ENCODE results near the gene RGS6. TPM values are rescaled to one million over a fixed set of nuclear protein-coding genes. Genes with fewer than 3 reads are reported as not detected.

The RGS6 gene
- total RNA-seq, 1 donor from 2014 or later: 0.24 TPM

GRCh38 chr14:72053651-72054050 lies 121.4 kb downstream of the RGS6 start:
- H3K27me3 Mint-ChIP-seq (ENCODE audit: unreplicated experiment): peaks cover 3% of the 10 kb centered on the region
- no peaks in the 10 kb centered on the region for H3K4me1 Mint-ChIP-seq (ENCODE audit: unreplicated experiment)
- no peak for DNase-seq (ENCODE audit: extremely low spot score, unreplicated experiment)
- no peak overlapping the region for H3K4me3 Mint-ChIP-seq (ENCODE audit: unreplicated experiment)
- no peaks in the 10 kb centered on the region for H3K36me3 Mint-ChIP-seq (ENCODE audit: unreplicated experiment)
- TF ChIP-seq CTCF (IDR thresholded peaks at IDR 0.05): no peak
- H3K9me3 Mint-ChIP-seq (ENCODE audit: unreplicated experiment): no peaks in the 10 kb centered on the region
- H3K27ac Mint-ChIP-seq (ENCODE audit: unreplicated experiment): no peak overlapping the region

GRCh38 chr14:72054911-72055310 lies 122.7 kb downstream of the RGS6 start:
- no peak for DNase-seq (ENCODE audit: extremely low spot score, unreplicated experiment)
- TF ChIP-seq CTCF (IDR thresholded peaks at IDR 0.05): no peak
- Mint-ChIP-seq H3K9me3 (ENCODE audit: unreplicated experiment) (no peaks in the 10 kb centered on the region), H3K4me3 (ENCODE audit: unreplicated experiment) (no peak overlapping the region), H3K27me3 (ENCODE audit: unreplicated experiment) (peaks cover 3% of the 10 kb centered on the region), H3K27ac (ENCODE audit: unreplicated experiment) (no peak overlapping the region), H3K4me1 (ENCODE audit: unreplicated experiment) (no peaks in the 10 kb centered on the region), H3K36me3 (ENCODE audit: unreplicated experiment) (no peaks in the 10 kb centered on the region)

GRCh38 chr14:72057701-72058285 lies 125.6 kb downstream of the RGS6 start:
- Mint-ChIP-seq H3K27me3 (ENCODE audit: unreplicated experiment) (peaks cover 3% of the 10 kb centered on the region), H3K4me1 (ENCODE audit: unreplicated experiment) (no peaks in the 10 kb centered on the region), H3K27ac (ENCODE audit: unreplicated experiment) (no peak overlapping the region), H3K4me3 (ENCODE audit: unreplicated experiment) (no peak overlapping the region), H3K36me3 (ENCODE audit: unreplicated experiment) (no peaks in the 10 kb centered on the region), H3K9me3 (ENCODE audit: unreplicated experiment) (no peaks in the 10 kb centered on the region)
- no peak for DNase-seq (ENCODE audit: extremely low spot score, unreplicated experiment)
- TF ChIP-seq CTCF (IDR thresholded peaks at IDR 0.05): no peak

- no peaks in the 10 kb centered on the region for H3K9me3 Mint-ChIP-seq (ENCODE audit: unreplicated experiment)
- no peak for TF ChIP-seq CTCF (IDR thresholded peaks at IDR 0.05)
- no peaks in the 10 kb centered on the region for H3K4me1 Mint-ChIP-seq (ENCODE audit: unreplicated experiment)
- peaks cover 2% of the 10 kb centered on the region for H3K27me3 Mint-ChIP-seq (ENCODE audit: unreplicated experiment)
- no peak for DNase-seq (ENCODE audit: extremely low spot score, unreplicated experiment)
- H3K4me3 Mint-ChIP-seq (ENCODE audit: unreplicated experiment): no peak overlapping the region
- H3K36me3 Mint-ChIP-seq (ENCODE audit: unreplicated experiment): no peaks in the 10 kb centered on the region
- no peak overlapping the region for H3K27ac Mint-ChIP-seq (ENCODE audit: unreplicated experiment)
These were observed 128.2 kb downstream of the RGS6 start for GRCh38 chr14:72060460-72060859.

- H3K4me1 Mint-ChIP-seq (ENCODE audit: unreplicated experiment): no peaks in the 10 kb centered on the region
These were observed 128.7 kb downstream of the RGS6 start for GRCh38 chr14:72060917-72061316.

More at GRCh38 chr14:72060917-72061316, 128.7 kb downstream of the RGS6 start:
- Mint-ChIP-seq H3K27ac (ENCODE audit: unreplicated experiment) (no peak overlapping the region), H3K36me3 (ENCODE audit: unreplicated experiment) (no peaks in the 10 kb centered on the region), H3K4me3 (ENCODE audit: unreplicated experiment) (no peak overlapping the region), H3K9me3 (ENCODE audit: unreplicated experiment) (no peaks in the 10 kb centered on the region), H3K27me3 (ENCODE audit: unreplicated experiment) (peaks cover 2% of the 10 kb centered on the region)
- no peak for DNase-seq (ENCODE audit: extremely low spot score, unreplicated experiment)
- no peak for TF ChIP-seq CTCF (IDR thresholded peaks at IDR 0.05)

Measured in osteocyte (in vitro differentiated cells).